ENCODE measurements around the gene CUX1. TPM values are rescaled to one million over a fixed set of nuclear protein-coding genes. Genes with fewer than 3 reads are reported as not detected.

CUX1 gene
- polyA plus RNA-seq, 4 donors: 29.2 to 77.5 (median 32.3) TPM

- no peaks in the 10 kb centered on the region for H3K27me3 ChIP-seq (ENCODE audit: control insufficient read depth in 3 of 3, insufficient read depth in 3 of 3, low read length in 3 of 3)
- no peak overlapping the region for H3K27ac ChIP-seq (ENCODE audit: low read depth in 1 of 3, low read length in 2 of 3)
- H3K4me1 ChIP-seq (ENCODE audit: control insufficient read depth in 3 of 3, insufficient read depth in 2 of 3, low read depth in 1 of 3, low read length in 2 of 3): peaks cover 0 to 15% (median 2%) of the 10 kb centered on the region in 3 donors
Measured at GRCh38 chr7:101948650-101949049, 131.2 kb downstream of the CUX1 start.

GRCh38 chr7:101950450-101951119 lies 133.2 kb downstream of the CUX1 start:
- WGBS, 3 donors: 78 to 93% (median 89%) methylated on average over 4 of the region's 4 CpGs
- Histone ChIP-seq H3K27ac (ENCODE audit: low read depth in 1 of 3, low read length in 2 of 3) (peak overlapping the region in 1 of 3 donors; percentile 43), H3K9me3 (ENCODE audit: control insufficient read depth in 2 of 2, insufficient read depth in 1 of 2, low read depth in 1 of 2, low read length in 1 of 2) (no peaks in the 10 kb centered on the region), H3K27me3 (ENCODE audit: control insufficient read depth in 3 of 3, insufficient read depth in 3 of 3, low read length in 3 of 3) (no peaks in the 10 kb centered on the region), H3K36me3 (ENCODE audit: control insufficient read depth in 3 of 3, insufficient read depth in 2 of 3, low read depth in 1 of 3, low read length in 3 of 3) (peaks cover 0 to 36% (median 0%) of the 10 kb centered on the region in 3 donors), H3K4me1 (ENCODE audit: control insufficient read depth in 3 of 3, insufficient read depth in 2 of 3, low read depth in 1 of 3, low read length in 2 of 3) (peaks cover 0 to 15% (median 2%) of the 10 kb centered on the region in 3 donors), H3K4me3 (ENCODE audit: low read depth in 1 of 3, low read length in 3 of 3) (no peak overlapping the region)
- FAIRE-seq (no peak), DNase-seq (no peak)

More at GRCh38 chr7:101948650-101949049, 131.2 kb downstream of the CUX1 start:
- Histone ChIP-seq H3K4me3 (ENCODE audit: low read depth in 1 of 3, low read length in 3 of 3) (no peak overlapping the region), H3K9me3 (ENCODE audit: control insufficient read depth in 2 of 2, insufficient read depth in 1 of 2, low read depth in 1 of 2, low read length in 1 of 2) (no peaks in the 10 kb centered on the region), H3K36me3 (ENCODE audit: control insufficient read depth in 3 of 3, insufficient read depth in 2 of 3, low read depth in 1 of 3, low read length in 3 of 3) (peaks cover 0 to 50% (median 0%) of the 10 kb centered on the region in 3 donors)
- 80 to 94% (median 93%) methylated on average over 4 of the region's 4 CpGs for WGBS, 3 donors
- no peak for DNase-seq
- FAIRE-seq: no peak

- H3K4me3 ChIP-seq (ENCODE audit: low read depth in 1 of 3, low read length in 3 of 3): no peak overlapping the region
- no peak overlapping the region for H3K27ac ChIP-seq (ENCODE audit: low read depth in 1 of 3, low read length in 2 of 3)
- DNase-seq (peak in 1 of 2 donors; percentile 21), FAIRE-seq (no peak)
- peaks cover 0 to 15% (median 2%) of the 10 kb centered on the region in 3 donors for H3K4me1 ChIP-seq (ENCODE audit: control insufficient read depth in 3 of 3, insufficient read depth in 2 of 3, low read depth in 1 of 3, low read length in 2 of 3)
- H3K36me3 ChIP-seq (ENCODE audit: control insufficient read depth in 3 of 3, insufficient read depth in 2 of 3, low read depth in 1 of 3, low read length in 3 of 3): peaks cover 0 to 31% (median 0%) of the 10 kb centered on the region in 3 donors
- 73 to 88% (median 77%) methylated on average over 6 of the region's 6 CpGs for WGBS, 3 donors
- H3K9me3 ChIP-seq (ENCODE audit: control insufficient read depth in 2 of 2, insufficient read depth in 1 of 2, low read depth in 1 of 2, low read length in 1 of 2): no peaks in the 10 kb centered on the region
- H3K27me3 ChIP-seq (ENCODE audit: control insufficient read depth in 3 of 3, insufficient read depth in 3 of 3, low read length in 3 of 3): no peaks in the 10 kb centered on the region
Measured at GRCh38 chr7:101951757-101952156, 134.3 kb downstream of the CUX1 start.

GRCh38 chr7:101952355-101953247 lies 135.2 kb downstream of the CUX1 start:
- Histone ChIP-seq H3K27ac (ENCODE audit: low read depth in 1 of 3, low read length in 2 of 3) (peak overlapping the region in 2 of 3 donors; percentile 34 to 66), H3K4me3 (ENCODE audit: low read depth in 1 of 3, low read length in 3 of 3) (no peak overlapping the region), H3K36me3 (ENCODE audit: control insufficient read depth in 3 of 3, insufficient read depth in 2 of 3, low read depth in 1 of 3, low read length in 3 of 3) (peaks cover 0 to 26% (median 0%) of the 10 kb centered on the region in 3 donors), H3K27me3 (ENCODE audit: control insufficient read depth in 3 of 3, insufficient read depth in 3 of 3, low read length in 3 of 3) (no peaks in the 10 kb centered on the region), H3K4me1 (ENCODE audit: control insufficient read depth in 3 of 3, insufficient read depth in 2 of 3, low read depth in 1 of 3, low read length in 2 of 3) (peaks cover 0 to 15% (median 2%) of the 10 kb centered on the region in 3 donors), H3K9me3 (ENCODE audit: control insufficient read depth in 2 of 2, insufficient read depth in 1 of 2, low read depth in 1 of 2, low read length in 1 of 2) (no peaks in the 10 kb centered on the region)
- WGBS, 3 donors: 84 to 90% (median 90%) methylated on average over 29 of the region's 29 CpGs
- no peak for FAIRE-seq
- peak in 1 of 2 donors; percentile 27 for DNase-seq

- Histone ChIP-seq H3K27me3 (ENCODE audit: control insufficient read depth in 3 of 3, insufficient read depth in 3 of 3, low read length in 3 of 3) (no peaks in the 10 kb centered on the region), H3K4me1 (ENCODE audit: control insufficient read depth in 3 of 3, insufficient read depth in 2 of 3, low read depth in 1 of 3, low read length in 2 of 3) (peaks cover 0 to 12% (median 2%) of the 10 kb centered on the region in 3 donors), H3K9me3 (ENCODE audit: control insufficient read depth in 2 of 2, insufficient read depth in 1 of 2, low read depth in 1 of 2, low read length in 1 of 2) (no peaks in the 10 kb centered on the region), H3K27ac (ENCODE audit: low read depth in 1 of 3, low read length in 2 of 3) (peak overlapping the region in 2 of 3 donors; percentile 58 to 72), H3K36me3 (ENCODE audit: control insufficient read depth in 3 of 3, insufficient read depth in 2 of 3, low read depth in 1 of 3, low read length in 3 of 3) (peaks cover 0 to 26% (median 0%) of the 10 kb centered on the region in 3 donors), H3K4me3 (ENCODE audit: low read depth in 1 of 3, low read length in 3 of 3) (no peak overlapping the region)
- DNase-seq (no peak), FAIRE-seq (no peak)
- 68 to 89% (median 83%) methylated on average over 14 of the region's 14 CpGs for WGBS, 3 donors
Measured at GRCh38 chr7:101953248-101953819, 135.9 kb downstream of the CUX1 start.

GRCh38 chr7:101954499-101954898 lies 137.1 kb downstream of the CUX1 start:
- WGBS, 3 donors: 83 to 94% (median 88%) methylated on average over 5 of the region's 5 CpGs

GRCh38 chr7:101956130-101956529 lies 138.7 kb downstream of the CUX1 start:
- no peak for FAIRE-seq

More at GRCh38 chr7:101954499-101954898, 137.1 kb downstream of the CUX1 start:
- H3K9me3 ChIP-seq (ENCODE audit: control insufficient read depth in 2 of 2, insufficient read depth in 1 of 2, low read depth in 1 of 2, low read length in 1 of 2): no peaks in the 10 kb centered on the region
- H3K27me3 ChIP-seq (ENCODE audit: control insufficient read depth in 3 of 3, insufficient read depth in 3 of 3, low read length in 3 of 3): no peaks in the 10 kb centered on the region
- peaks cover 0 to 22% (median 0%) of the 10 kb centered on the region in 3 donors for H3K36me3 ChIP-seq (ENCODE audit: control insufficient read depth in 3 of 3, insufficient read depth in 2 of 3, low read depth in 1 of 3, low read length in 3 of 3)
- no peak overlapping the region for H3K4me3 ChIP-seq (ENCODE audit: low read depth in 1 of 3, low read length in 3 of 3)
- H3K4me1 ChIP-seq (ENCODE audit: control insufficient read depth in 3 of 3, insufficient read depth in 2 of 3, low read depth in 1 of 3, low read length in 2 of 3): peaks cover 0 to 12% (median 2%) of the 10 kb centered on the region in 3 donors
- FAIRE-seq (no peak), DNase-seq (no peak)
- H3K27ac ChIP-seq (ENCODE audit: low read depth in 1 of 3, low read length in 2 of 3): no peak overlapping the region

More at GRCh38 chr7:101956130-101956529, 138.7 kb downstream of the CUX1 start:
- Histone ChIP-seq H3K9me3 (ENCODE audit: control insufficient read depth in 2 of 2, insufficient read depth in 1 of 2, low read depth in 1 of 2, low read length in 1 of 2) (no peaks in the 10 kb centered on the region), H3K27ac (ENCODE audit: low read depth in 1 of 3, low read length in 2 of 3) (no peak overlapping the region), H3K4me3 (ENCODE audit: low read depth in 1 of 3, low read length in 3 of 3) (no peak overlapping the region), H3K4me1 (ENCODE audit: control insufficient read depth in 3 of 3, insufficient read depth in 2 of 3, low read depth in 1 of 3, low read length in 2 of 3) (peaks cover 0 to 12% (median 2%) of the 10 kb centered on the region in 3 donors), H3K36me3 (ENCODE audit: control insufficient read depth in 3 of 3, insufficient read depth in 2 of 3, low read depth in 1 of 3, low read length in 3 of 3) (peaks cover 0 to 26% (median 0%) of the 10 kb centered on the region in 3 donors), H3K27me3 (ENCODE audit: control insufficient read depth in 3 of 3, insufficient read depth in 3 of 3, low read length in 3 of 3) (no peaks in the 10 kb centered on the region)
- 86 to 93% (median 92%) methylated on average over 12 of the region's 12 CpGs for WGBS, 3 donors
- no peak for DNase-seq

All from small intestine (tissue), 7 donors.